Middle frontal gyrus (tissue), 1 donor: Measurements from ENCODE around the gene FRAS1.
"Not testable (repeated sequence)": the region's sequence is repeated elsewhere in the genome, so short reads cannot be mapped to it uniquely, and the experiment has no call there.

ENCODE experiments used
- DNase-seq: peaks from one replicate; pipeline ENCODE4 v3.0.0-alpha.2; 2015; ENCODE audit warnings: low spot score; ENCODE audit errors: extremely low spot score

FRAS1 gene

GRCh38 chr4:78484574-78484973, 427.5 kb downstream of the FRAS1 start:
- DNase-seq, result no peak

- DNase-seq, result no peak
Measured at GRCh38 chr4:78493731-78494130, 436.6 kb downstream of the FRAS1 start.

DNA sequence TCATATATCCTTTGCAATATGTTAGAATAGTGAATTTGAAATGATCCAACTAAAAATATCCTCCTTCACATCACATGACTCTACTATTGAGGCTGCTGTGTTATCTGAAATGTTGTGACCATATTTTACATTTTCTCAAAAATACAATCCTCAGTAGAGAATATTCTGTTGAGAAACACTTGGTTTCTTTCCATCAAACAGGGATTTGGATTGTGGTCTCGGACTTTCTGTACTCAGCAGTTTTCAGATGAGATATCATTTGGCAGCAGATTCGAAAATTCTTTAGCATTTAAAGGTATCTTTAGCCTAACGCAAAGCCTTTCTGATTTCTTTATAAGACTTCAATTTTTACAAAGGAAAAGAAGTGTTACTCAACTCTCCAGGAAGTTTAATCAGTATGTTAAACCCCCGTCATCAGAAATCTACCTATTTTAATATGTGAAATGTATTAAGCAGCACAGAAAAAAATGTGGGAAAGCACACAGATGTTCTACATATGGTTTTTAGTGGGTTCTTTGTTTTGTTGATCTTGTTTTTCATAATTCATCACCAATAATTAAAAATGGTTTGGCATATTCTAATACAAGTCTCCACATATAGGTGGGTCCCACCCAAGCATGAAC, 439.0 kb downstream of the FRAS1 start:
- no peak for DNase-seq

DNA sequence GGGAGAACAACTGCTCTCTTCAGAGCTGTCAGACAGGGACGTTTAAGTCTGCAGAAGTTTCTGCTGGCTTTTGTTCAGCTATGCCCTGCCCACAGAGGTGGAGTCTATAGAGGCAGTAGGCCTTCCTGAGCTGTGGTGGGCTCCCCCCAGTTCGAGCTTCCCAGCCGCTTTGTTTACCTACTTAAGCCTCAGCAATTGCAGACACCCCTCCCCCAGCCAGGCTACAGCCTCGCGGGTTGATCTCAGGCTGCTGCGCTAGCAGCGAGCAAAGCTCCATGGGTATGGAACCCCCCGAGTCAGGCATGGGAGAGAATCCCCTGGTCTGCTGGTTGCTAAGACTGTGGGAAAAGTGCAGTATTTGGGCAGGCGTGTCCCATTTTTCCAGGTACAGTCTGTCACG, 449.1 kb downstream of the FRAS1 start:
- DNase-seq, result not testable (repeated sequence)

DNA sequence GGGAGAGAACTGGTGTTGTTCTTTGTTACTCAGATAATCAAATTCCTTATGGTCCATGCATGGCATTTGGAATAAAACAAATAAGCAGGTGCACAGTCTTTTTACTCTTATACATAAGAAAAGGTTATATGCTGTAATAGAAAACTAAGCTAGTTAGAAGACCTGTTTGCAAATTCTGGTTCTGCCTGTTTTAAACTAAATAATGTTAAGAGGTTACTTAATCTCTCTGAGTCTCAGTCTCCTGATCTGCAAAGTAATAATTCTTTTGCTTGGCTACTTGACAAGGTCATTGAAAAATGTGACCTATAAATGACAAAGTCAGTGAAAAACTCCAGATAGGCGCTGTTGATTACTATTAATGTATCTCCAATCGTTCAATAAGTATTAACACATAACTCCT, 451.9 kb downstream of the FRAS1 start:
- no peak for DNase-seq

GRCh38 chr4:78510108-78510507, 453.0 kb downstream of the FRAS1 start:
- no peak for DNase-seq

GRCh38 chr4:78510681-78511080, 453.6 kb downstream of the FRAS1 start:
- no peak for DNase-seq

- no peak for DNase-seq
Measured at GRCh38 chr4:78512357-78512920, 455.3 kb downstream of the FRAS1 start.

DNA sequence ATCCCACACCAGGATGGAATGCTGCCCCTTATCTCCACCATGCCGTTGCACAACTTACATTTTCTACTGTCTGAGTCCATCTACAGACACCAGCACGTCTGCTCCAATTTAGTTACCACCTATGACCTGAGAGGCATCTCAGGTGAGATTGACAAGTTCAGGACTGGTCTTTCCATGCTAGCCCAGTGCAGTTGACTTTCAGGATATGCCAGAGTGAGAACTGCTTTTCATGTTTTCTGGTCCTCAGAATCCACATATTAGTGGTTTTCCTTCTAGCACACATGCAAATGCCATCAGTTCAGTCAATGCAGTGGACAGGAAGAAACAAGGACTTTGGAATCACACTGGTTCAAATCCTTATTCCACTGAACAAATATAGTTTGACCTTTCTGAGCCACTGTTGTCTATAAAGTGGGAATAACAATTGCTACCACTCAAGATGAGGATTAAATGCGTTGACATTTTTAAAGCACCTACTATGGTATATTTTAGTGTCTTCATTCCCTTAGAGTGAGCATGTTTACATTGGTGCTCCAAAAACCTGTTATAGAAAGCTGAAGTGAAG, 456.4 kb downstream of the FRAS1 start:
- no peak for DNase-seq

GRCh38 chr4:78517050-78517652, 460.0 kb downstream of the FRAS1 start:
- DNase-seq, result peak; percentile 52

DNA sequence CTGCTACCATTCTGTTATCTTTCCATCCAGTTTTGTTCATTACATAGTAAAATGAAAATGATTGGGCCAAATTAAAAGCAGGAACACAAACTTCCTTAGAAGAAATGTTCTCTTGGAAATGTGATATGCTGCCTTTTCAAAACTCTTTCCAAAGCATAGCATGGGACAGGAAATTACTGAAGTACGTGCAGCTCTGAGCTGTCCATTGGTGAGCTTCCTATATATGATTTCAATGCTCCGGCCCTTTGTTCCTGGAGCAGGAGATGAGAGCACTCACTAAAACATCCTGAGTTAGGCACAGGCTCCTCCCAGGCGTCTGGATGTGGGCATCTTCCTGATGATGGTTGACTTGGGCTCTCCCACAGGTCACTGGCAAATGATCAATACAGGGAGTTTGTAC, 461.4 kb downstream of the FRAS1 start:
- DNase-seq, result no peak

DNA sequence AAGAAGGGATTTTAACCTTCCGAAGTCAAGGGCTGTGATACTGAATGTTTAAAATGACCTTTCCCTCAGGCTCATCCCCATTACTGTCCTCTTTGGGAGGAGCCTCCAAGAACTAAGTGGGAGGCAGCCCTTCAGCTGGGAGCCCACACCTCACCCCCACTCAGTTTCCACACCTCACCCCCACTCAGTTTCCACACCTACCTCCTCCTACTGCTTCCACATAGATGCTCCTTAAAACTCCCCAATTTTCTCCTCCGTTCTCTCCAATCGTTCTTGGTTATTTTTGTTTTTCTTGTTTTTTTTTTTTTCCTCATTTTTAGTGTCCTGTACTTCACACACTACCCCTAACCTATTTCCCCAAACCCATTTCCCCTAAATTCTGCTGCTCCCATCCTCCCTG, 462.8 kb downstream of the FRAS1 start:
- DNase-seq, result no peak

DNA sequence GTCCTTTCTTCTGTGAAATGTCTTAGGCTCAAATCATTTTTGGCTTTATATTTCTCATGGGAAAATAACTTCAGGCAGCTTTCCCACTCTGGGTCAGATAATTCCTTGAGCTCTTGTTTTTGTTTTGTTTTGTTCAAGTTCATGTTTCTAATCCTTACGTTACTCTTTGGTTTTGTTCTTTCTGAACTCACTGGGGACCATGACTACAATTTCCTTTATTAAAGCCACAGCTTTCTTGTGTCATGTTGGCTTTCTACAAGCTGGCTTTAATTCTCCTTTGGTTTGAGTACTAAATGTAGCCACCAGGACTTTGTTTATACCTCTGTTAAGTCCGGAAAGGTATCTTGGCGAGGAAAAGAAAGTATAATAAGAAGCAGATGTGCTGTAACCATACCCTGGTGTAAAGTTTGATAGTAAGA, 463.7 kb downstream of the FRAS1 start:
- no peak for DNase-seq

- no peak for DNase-seq
Measured at GRCh38 chr4:78524009-78524408, 466.9 kb downstream of the FRAS1 start.

GRCh38 chr4:78525559-78525958, 468.4 kb downstream of the FRAS1 start:
- no peak for DNase-seq

GRCh38 chr4:78527103-78527502, 470.0 kb downstream of the FRAS1 start:
- no peak for DNase-seq

GRCh38 chr4:78527555-78527954, 470.4 kb downstream of the FRAS1 start:
- DNase-seq, result no peak

DNA sequence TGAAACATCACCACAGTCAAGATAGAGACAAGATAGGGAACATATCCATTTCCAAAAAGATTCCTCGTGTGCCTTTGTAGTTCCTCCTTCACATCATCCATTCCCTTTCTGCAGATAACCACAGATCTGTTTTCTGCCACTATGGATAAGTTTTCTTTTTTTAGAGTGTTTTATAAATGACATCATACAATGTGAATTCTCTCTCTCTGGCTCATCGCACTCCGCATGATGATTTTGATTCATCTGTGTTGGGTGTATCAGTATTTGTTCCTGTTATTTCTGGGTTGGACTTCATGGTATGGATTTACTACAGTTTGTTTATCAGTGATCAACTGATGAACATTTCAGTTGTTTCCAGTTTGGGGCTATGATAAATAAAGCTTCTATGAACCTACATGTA, 471.2 kb downstream of the FRAS1 start:
- DNase-seq, result no peak

GRCh38 chr4:78529569-78530209, 472.6 kb downstream of the FRAS1 start:
- DNase-seq, result no peak

DNA sequence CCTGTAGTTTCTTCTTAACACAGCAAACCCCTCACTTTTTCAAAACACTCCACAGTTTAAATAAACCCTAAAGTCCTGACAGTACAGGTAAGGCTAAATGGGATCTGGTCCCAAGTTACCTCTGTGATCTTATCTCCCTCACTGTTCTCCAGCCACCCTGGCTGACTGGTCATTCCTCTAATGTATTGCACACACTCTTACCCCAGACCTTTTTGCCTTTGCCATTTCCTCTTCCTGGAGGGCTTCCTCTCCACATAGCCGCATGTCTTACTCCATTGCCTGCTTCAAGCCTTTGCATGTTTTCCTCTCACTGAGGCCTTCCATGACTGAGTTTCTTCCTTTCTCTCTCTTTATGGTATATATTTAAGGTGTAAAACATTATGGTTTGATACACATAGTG, 474.9 kb downstream of the FRAS1 start:
- DNase-seq, result no peak

DNA sequence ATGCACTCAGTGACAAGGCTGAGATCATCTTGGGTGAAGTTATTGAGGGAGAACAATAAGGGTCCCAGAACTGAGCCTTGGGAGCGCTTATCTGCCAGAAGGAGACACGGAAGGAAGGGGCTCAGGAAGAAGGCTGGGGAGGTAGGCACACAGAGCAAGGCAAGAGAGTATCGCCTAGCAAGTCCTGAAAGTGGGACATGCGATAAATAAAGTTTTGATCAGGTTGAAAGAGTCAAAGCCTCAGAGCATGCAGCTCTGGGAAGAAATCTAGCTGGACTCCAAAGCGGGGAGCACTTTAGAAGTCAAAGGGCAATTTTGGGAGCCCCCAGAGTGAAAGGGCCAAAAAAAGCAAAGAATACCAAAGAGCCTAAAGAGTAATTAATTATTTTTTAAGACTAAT, 476.7 kb downstream of the FRAS1 start:
- no peak for DNase-seq

- DNase-seq, result no peak
Measured at GRCh38 chr4:78534286-78534955, 477.3 kb downstream of the FRAS1 start.
